PC-9 (cell line): ENCODE measurements around the gene TFF2.

ENCODE experiments used
- CTCF ChIP-seq: fragments of 200-600 bp; sonication (generic); conservative IDR thresholded peaks from 2 replicates; pipeline ENCODE4 v1.6.1; 2017; ENCODE audit warnings: mixed run types, antibody characterized with exemption, mild to moderate bottlenecking, moderate library complexity
- EZH2 ChIP-seq: fragments of 200-600 bp; sonication (generic); IDR thresholded peaks from 2 replicates; pipeline ENCODE4 v1.8.0; 2017; ENCODE audit warnings: antibody characterized with exemption, low read depth

DNA sequence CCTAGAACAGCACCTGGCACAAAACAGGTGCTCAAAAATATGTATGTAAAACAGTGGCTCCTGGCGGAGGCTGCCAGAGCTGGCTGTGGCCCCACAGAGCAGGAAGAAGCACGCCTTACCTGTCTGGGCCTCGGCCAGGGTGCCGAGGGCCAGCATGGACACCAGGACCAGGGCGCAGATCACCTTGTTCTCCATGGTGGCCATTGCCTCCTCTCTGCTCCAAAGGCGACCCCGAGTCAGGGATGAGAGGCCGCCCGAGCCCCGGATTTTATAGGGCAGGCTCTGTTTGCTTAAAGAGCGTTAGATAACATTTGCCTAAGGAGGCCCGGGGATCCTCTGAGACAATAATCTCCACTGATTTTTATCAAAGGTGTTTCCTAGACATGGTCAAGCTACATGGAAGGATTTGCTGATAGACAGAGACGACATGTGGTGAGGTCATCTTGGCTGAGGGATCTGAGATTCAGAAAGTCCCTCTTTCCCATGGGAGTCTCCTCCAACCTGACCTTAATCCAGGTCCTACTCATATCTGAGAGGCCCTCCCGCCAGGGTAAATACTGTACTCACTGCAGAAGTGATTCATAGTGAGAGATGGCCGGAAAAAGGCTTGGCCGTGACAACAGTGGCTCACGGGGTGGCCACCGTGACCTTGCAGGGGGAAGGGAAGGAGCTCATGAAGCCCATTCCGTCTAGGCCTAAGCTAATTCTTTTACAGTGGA is 15.7 kb upstream of the TFF2 start, which contains the start of gene TFF1:
- TF ChIP-seq CTCF = no peak
- TF ChIP-seq EZH2 = no peak
